ENCODE measurements around the gene RBM15. TPM values are rescaled to one million over a fixed set of nuclear protein-coding genes. Genes with fewer than 3 reads are reported as not detected.

Gene RBM15
- 10 to 100 TPM; 91.0 to 91.5 TPM for total RNA-seq

GRCh38 chr1:110338886-110339406 lies at the start of gene RBM15:
Gene RBM15 (plus strand): TSS chr1:110339377. CDS start chr1:110339406, 29 bp downstream.
- Mint-ChIP-seq H3K27me3 (ENCODE audit: low read depth) (no peaks in the 10 kb centered on the region), H3K27ac (no peak within 1 kb of the TSS), H3K36me3 (ENCODE audit: low read depth) (peaks cover 43% of the 10 kb centered on the region), H3K4me3 (no peak within 1 kb of the TSS), H3K4me1 (ENCODE audit: low read depth) (peaks cover 48% of the 10 kb centered on the region), H3K9me3 (no peaks in the 10 kb centered on the region)
- CTCF ChIA-PET, result interaction anchor here (0.7 to 9.1 kb wide), 11 partner anchors 10 to 247 kb away, joined by 3 to 81 read pairs (median 7); partner anchors contain the start of gene KCNC4
- intact Hi-C loops (cut with micrococcal nuclease), result loop anchor here (1.0 to 10.0 kb wide), 14 partner anchors 68 to 1646 kb away; partner anchors contain the start of genes AMPD2, ATP5PB, CHI3L2 and GNAT2
- peak; percentile 99 for DNase-seq

GRCh38 chr1:110291241-110292030 lies 47.7 kb upstream of the RBM15 start:
- no peak for DNase-seq
- Mint-ChIP-seq H3K4me3 (no peak overlapping the region), H3K9me3 (no peaks in the 10 kb centered on the region), H3K36me3 (ENCODE audit: low read depth) (no peaks in the 10 kb centered on the region), H3K4me1 (ENCODE audit: low read depth) (no peaks in the 10 kb centered on the region), H3K27me3 (ENCODE audit: low read depth) (no peaks in the 10 kb centered on the region), H3K27ac (no peak overlapping the region)
- CTCF ChIA-PET, result interaction anchor here (0.5 to 2.0 kb wide), 6 partner anchors 14 to 912 kb away, joined by 3 to 11 read pairs (median 4); no protein-coding TSS in a partner anchor
- intact Hi-C loops (cut with micrococcal nuclease), result no loop called here

- Mint-ChIP-seq H3K4me1 (ENCODE audit: low read depth) (no peaks in the 10 kb centered on the region), H3K9me3 (no peaks in the 10 kb centered on the region), H3K27me3 (ENCODE audit: low read depth) (no peaks in the 10 kb centered on the region), H3K27ac (no peak overlapping the region), H3K36me3 (ENCODE audit: low read depth) (no peaks in the 10 kb centered on the region), H3K4me3 (no peak overlapping the region)
- CTCF ChIA-PET, result interaction anchor here (1.3 to 2.0 kb wide), 3 partner anchors 85 to 168 kb away, joined by 3 to 11 read pairs (median 6); no protein-coding TSS in a partner anchor
- DNase-seq, result no peak
- intact Hi-C loops (cut with micrococcal nuclease), result no loop called here
These were observed 47.0 kb upstream of the RBM15 start for GRCh38 chr1:110292031-110292741.

GRCh38 chr1:110293601-110294104 lies 45.5 kb upstream of the RBM15 start:
- no peaks in the 10 kb centered on the region for H3K36me3 Mint-ChIP-seq (ENCODE audit: low read depth)
- no peaks in the 10 kb centered on the region for H3K4me1 Mint-ChIP-seq (ENCODE audit: low read depth)
- H3K27ac Mint-ChIP-seq, result no peak overlapping the region
- DNase-seq, result no peak
- H3K27me3 Mint-ChIP-seq (ENCODE audit: low read depth), result no peaks in the 10 kb centered on the region
- H3K4me3 Mint-ChIP-seq, result no peak overlapping the region
- intact Hi-C loops (cut with micrococcal nuclease), result no loop called here
- CTCF ChIA-PET, result interaction anchor here (0.7 kb wide), 1 partner anchor 43 kb away, joined by 3 read pairs; no protein-coding TSS in a partner anchor
- H3K9me3 Mint-ChIP-seq, result no peaks in the 10 kb centered on the region

- no peak overlapping the region for H3K27ac Mint-ChIP-seq
These were observed 44.9 kb upstream of the RBM15 start for GRCh38 chr1:110294308-110294707.

GRCh38 chr1:110298991-110299390 lies 40.2 kb upstream of the RBM15 start:
- Mint-ChIP-seq H3K4me1 (ENCODE audit: low read depth) (no peaks in the 10 kb centered on the region), H3K27me3 (ENCODE audit: low read depth) (peaks cover 2% of the 10 kb centered on the region), H3K27ac (no peak overlapping the region), H3K9me3 (no peaks in the 10 kb centered on the region), H3K4me3 (no peak overlapping the region), H3K36me3 (ENCODE audit: low read depth) (no peaks in the 10 kb centered on the region)
- DNase-seq, result no peak
- intact Hi-C loops (cut with micrococcal nuclease), result no loop called here
- CTCF ChIA-PET, result interaction anchor here (0.7 to 2.6 kb wide), 4 partner anchors 14 to 108 kb away, joined by 3 to 11 read pairs (median 4); no protein-coding TSS in a partner anchor

More at GRCh38 chr1:110294308-110294707, 44.9 kb upstream of the RBM15 start:
- CTCF ChIA-PET, result interaction anchor here (0.7 kb wide), 2 partner anchors 15 to 42 kb away, joined by 3 read pairs; no protein-coding TSS in a partner anchor
- Mint-ChIP-seq H3K9me3 (no peaks in the 10 kb centered on the region), H3K36me3 (ENCODE audit: low read depth) (no peaks in the 10 kb centered on the region), H3K4me3 (no peak overlapping the region), H3K27me3 (ENCODE audit: low read depth) (no peaks in the 10 kb centered on the region), H3K4me1 (ENCODE audit: low read depth) (no peaks in the 10 kb centered on the region)
- DNase-seq, result no peak
- intact Hi-C loops (cut with micrococcal nuclease), result no loop called here

- Mint-ChIP-seq H3K27ac (no peak overlapping the region), H3K36me3 (ENCODE audit: low read depth) (no peaks in the 10 kb centered on the region), H3K27me3 (ENCODE audit: low read depth) (peaks cover 2% of the 10 kb centered on the region), H3K4me1 (ENCODE audit: low read depth) (no peaks in the 10 kb centered on the region), H3K4me3 (no peak overlapping the region), H3K9me3 (no peaks in the 10 kb centered on the region)
- intact Hi-C loops (cut with micrococcal nuclease), result no loop called here
- no peak for DNase-seq
- CTCF ChIA-PET, result interaction anchor here (0.6 to 19.9 kb wide), 5 partner anchors 10 to 1496 kb away, joined by 3 to 644 read pairs (median 5); partner anchors contain the start of gene KCNC4
These were observed 38.6 kb upstream of the RBM15 start for GRCh38 chr1:110300412-110301085.

- Mint-ChIP-seq H3K27ac (no peak overlapping the region), H3K4me3 (no peak overlapping the region), H3K9me3 (no peaks in the 10 kb centered on the region), H3K27me3 (ENCODE audit: low read depth) (peaks cover 2% of the 10 kb centered on the region), H3K4me1 (ENCODE audit: low read depth) (no peaks in the 10 kb centered on the region), H3K36me3 (ENCODE audit: low read depth) (no peaks in the 10 kb centered on the region)
- CTCF ChIA-PET, result interaction anchor here (19.9 kb wide), 1 partner anchor 97 kb away, joined by 644 read pairs; the partner anchor contains the start of gene KCNC4
- intact Hi-C loops (cut with micrococcal nuclease), result no loop called here
- no peak for DNase-seq
These were observed 36.3 kb upstream of the RBM15 start for GRCh38 chr1:110302836-110303235.

GRCh38 chr1:110305900-110306420 lies 33.2 kb upstream of the RBM15 start:
- DNase-seq, result no peak
- no peaks in the 10 kb centered on the region for H3K9me3 Mint-ChIP-seq
- H3K4me3 Mint-ChIP-seq, result no peak overlapping the region
- no peaks in the 10 kb centered on the region for H3K36me3 Mint-ChIP-seq (ENCODE audit: low read depth)
- H3K27ac Mint-ChIP-seq, result no peak overlapping the region
- H3K27me3 Mint-ChIP-seq (ENCODE audit: low read depth), result peaks cover 2% of the 10 kb centered on the region
- CTCF ChIA-PET, result interaction anchor here (0.9 to 19.9 kb wide), 2 partner anchors 15 to 100 kb away, joined by 4 to 644 read pairs; partner anchors contain the start of gene KCNC4
- intact Hi-C loops (cut with micrococcal nuclease), result no loop called here
- no peaks in the 10 kb centered on the region for H3K4me1 Mint-ChIP-seq (ENCODE audit: low read depth)

- no peak overlapping the region for H3K27ac Mint-ChIP-seq
These were observed 31.8 kb upstream of the RBM15 start for GRCh38 chr1:110307239-110307974.

GRCh38 chr1:110308247-110308646 lies 30.9 kb upstream of the RBM15 start:
- Mint-ChIP-seq H3K4me3 (no peak overlapping the region), H3K9me3 (no peaks in the 10 kb centered on the region), H3K36me3 (ENCODE audit: low read depth) (no peaks in the 10 kb centered on the region), H3K27ac (no peak overlapping the region), H3K4me1 (ENCODE audit: low read depth) (no peaks in the 10 kb centered on the region), H3K27me3 (ENCODE audit: low read depth) (no peaks in the 10 kb centered on the region)
- CTCF ChIA-PET, result interaction anchor here (19.9 kb wide), 1 partner anchor 102 kb away, joined by 644 read pairs; the partner anchor contains the start of gene KCNC4
- DNase-seq, result no peak
- intact Hi-C loops (cut with micrococcal nuclease), result no loop called here

More at GRCh38 chr1:110307239-110307974, 31.8 kb upstream of the RBM15 start:
- Mint-ChIP-seq H3K9me3 (no peaks in the 10 kb centered on the region), H3K4me3 (no peak overlapping the region), H3K4me1 (ENCODE audit: low read depth) (no peaks in the 10 kb centered on the region), H3K27me3 (ENCODE audit: low read depth) (peaks cover 2% of the 10 kb centered on the region), H3K36me3 (ENCODE audit: low read depth) (no peaks in the 10 kb centered on the region)
- CTCF ChIA-PET, result interaction anchor here (19.9 kb wide), 1 partner anchor 102 kb away, joined by 644 read pairs; the partner anchor contains the start of gene KCNC4
- intact Hi-C loops (cut with micrococcal nuclease), result no loop called here
- no peak for DNase-seq

All from activated naive CD4-positive, alpha-beta T cell treated with anti-CD3 and anti-CD28 coated beads for 36 hours (primary cell).